NCI-H146 treated with DMSO at 0.1 percent for 48 hours (cell line): ENCODE results near the gene LTBP4.
A peak's percentile ranks its signal among the peaks of the same experiment; 100 is the strongest.

Experiments
- DNase-seq: peaks from one replicate; lab custom pipeline; 2025; ENCODE audit not compliant: unreplicated experiment; lab: John Stamatoyannopoulos, UW

Gene LTBP4

GRCh38 chr19:40662925-40663694 is 61.9 kb downstream of the LTBP4 start:
- peak; percentile 55 for DNase-seq

- no peak for DNase-seq
Measured at GRCh38 chr19:40663695-40664692, 62.8 kb downstream of the LTBP4 start.

- no peak for DNase-seq
Measured at GRCh38 chr19:40666803-40667438, 65.8 kb downstream of the LTBP4 start.

GRCh38 chr19:40667602-40668001 is 66.4 kb downstream of the LTBP4 start:
- no peak for DNase-seq

- DNase-seq, result no peak
Measured at GRCh38 chr19:40668991-40669614, 67.9 kb downstream of the LTBP4 start.

- no peak for DNase-seq
Measured at GRCh38 chr19:40671404-40671803, 70.2 kb downstream of the LTBP4 start.

GRCh38 chr19:40672038-40672437 is 70.9 kb downstream of the LTBP4 start:
- no peak for DNase-seq

GRCh38 chr19:40672573-40673299 is 71.6 kb downstream of the LTBP4 start:
- no peak for DNase-seq

- no peak for DNase-seq
Measured at GRCh38 chr19:40673397-40673796, 72.2 kb downstream of the LTBP4 start.

GRCh38 chr19:40674291-40674690 is 73.1 kb downstream of the LTBP4 start:
- no peak for DNase-seq

GRCh38 chr19:40677156-40677555 is 76.0 kb downstream of the LTBP4 start:
- DNase-seq, result no peak
